DMS153 treated with DMSO at 0.1 percent for 48 hours (cell line): Measurements from ENCODE around the gene DIP2B.
"Not testable (repeated sequence)": the region's sequence is repeated elsewhere in the genome, so short reads cannot be mapped to it uniquely, and the experiment has no call there.

Experiments used
- DNase-seq: peaks from one replicate; lab custom pipeline; 2025; ENCODE audit not compliant: unreplicated experiment; lab: John Stamatoyannopoulos, UW

Gene DIP2B

DNA sequence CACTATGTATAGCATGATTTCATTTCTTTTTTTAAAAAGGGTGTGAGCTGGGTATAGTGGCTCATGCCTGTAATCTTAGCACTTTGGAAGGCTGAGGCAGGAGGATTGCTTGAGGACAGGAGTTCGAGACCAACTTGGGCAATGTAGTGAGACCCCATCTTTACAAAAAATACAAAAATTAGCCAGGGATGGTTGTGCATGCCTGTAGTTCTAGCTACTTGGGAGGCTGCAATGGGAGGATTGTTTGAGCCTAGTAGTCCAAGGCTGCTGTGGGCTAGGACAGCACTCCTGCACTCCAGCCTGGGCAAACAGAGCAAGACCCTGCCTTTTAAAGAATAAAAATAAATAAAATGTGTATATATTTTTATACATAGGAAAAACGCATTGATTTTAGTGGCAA is 43.0 kb downstream of the DIP2B start:
- no peak for DNase-seq

DNA sequence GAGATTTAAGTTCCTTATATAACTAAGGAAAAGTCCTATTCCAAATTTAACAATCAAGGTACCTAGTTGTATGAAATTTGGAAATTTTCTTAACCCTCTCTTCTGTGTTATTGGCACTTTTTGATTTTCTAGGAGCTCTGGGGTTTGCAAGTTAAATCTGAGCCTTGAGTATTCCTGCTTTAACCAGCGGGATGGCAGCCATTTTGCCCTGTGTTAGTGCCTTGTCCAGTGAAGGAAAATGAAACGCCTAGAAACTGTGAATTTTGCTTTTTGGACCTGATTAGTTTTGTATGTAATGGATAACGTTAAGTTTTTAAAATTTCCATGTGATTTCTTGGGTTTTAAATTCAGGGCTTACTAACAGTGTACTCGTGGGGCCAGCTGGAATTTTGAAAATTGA is 45.1 kb downstream of the DIP2B start:
- no peak for DNase-seq

GRCh38 chr12:50550530-50551223 is 45.9 kb downstream of the DIP2B start:
- no peak for DNase-seq

GRCh38 chr12:50551866-50552265 is 47.1 kb downstream of the DIP2B start:
- no peak for DNase-seq

GRCh38 chr12:50554651-50555050 is 49.9 kb downstream of the DIP2B start:
- no peak for DNase-seq

- DNase-seq: no peak
Observed at GRCh38 chr12:50555471-50555885, 50.7 kb downstream of the DIP2B start.

DNA sequence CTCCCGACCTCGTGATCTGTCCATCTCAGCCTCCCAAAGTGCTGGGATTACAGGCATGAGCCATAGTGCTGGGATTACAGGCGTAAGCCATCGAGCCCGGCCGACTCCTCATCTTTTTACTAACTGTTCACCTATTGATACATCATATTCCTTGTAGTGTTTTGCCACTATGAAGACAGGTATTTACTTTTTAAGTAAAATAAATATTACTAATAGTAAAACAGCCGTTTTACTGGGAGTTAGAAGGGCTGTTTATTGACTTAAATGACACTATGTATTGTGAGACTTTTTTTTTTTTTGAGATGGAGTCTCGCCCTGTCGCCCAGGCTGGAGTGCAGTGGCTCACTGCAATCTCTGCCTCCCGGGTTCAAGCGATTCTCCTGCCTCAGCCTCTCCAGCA is 51.5 kb downstream of the DIP2B start:
- no peak for DNase-seq

- DNase-seq: not testable (repeated sequence)
Observed at GRCh38 chr12:50556796-50557195, 52.0 kb downstream of the DIP2B start.

DNA sequence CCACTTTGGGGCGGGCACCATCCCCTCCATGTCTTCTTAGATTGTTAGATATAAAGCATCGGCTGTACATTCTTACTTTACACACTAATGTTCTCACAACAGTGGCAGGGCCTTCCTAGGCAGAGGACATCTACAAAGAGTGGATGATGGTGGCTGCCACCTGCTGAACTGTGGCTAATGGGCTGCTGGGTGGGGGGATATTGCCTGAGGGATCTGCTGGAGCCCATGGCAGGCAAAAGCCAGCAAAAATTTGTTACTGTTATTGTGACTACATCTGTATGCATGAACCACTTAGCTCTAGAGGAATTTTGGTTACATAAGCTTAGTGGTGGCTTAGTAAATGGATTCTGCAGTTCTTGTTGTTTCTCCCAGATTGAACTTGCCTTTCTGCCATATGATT is 52.6 kb downstream of the DIP2B start:
- DNase-seq: no peak

GRCh38 chr12:50558970-50559369 is 54.2 kb downstream of the DIP2B start:
- DNase-seq: no peak

DNA sequence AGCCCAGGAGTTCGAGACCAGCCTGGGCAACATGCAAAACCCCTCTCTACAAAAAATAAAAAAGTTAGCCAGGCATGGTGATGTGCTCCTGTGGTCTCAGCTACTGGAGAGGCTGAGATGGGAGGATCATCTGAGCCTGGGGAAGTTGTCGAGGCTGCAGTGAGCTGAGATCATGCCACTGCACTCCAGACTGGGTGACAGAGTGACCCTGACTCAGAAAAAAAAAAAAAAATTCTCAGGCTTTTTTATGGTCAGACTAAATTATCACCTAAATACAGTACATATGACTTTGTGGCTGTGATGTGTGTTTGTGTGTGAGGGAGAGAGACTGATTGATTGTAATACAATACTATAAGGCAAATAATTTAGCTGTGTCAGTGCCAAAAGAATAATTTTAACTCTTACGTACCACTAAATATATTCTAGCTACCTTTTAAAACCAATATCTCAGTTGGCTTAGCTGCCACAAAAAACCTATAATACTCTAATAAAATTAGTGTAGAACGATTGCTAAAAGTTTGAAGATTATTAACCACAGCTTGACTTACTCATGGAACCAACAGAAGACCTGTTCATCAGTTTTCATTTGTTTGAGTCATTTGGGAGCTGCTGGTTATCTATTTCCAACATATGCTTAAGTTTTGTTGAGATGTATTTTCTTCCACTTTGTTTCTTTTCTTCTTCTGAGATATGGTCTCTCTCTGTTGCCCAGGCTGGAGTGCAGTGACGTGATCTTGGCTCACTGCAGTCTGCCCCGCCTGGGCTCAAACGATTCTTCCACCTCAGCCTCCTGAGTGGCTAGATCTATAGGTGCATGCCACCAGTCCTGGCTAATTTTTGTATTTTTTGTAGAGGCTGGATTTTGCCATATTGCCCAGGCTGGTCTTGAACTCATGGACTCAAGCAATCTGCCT is 58.0 kb downstream of the DIP2B start:
- DNase-seq: no peak

GRCh38 chr12:50563434-50563787 is 58.6 kb downstream of the DIP2B start:
- DNase-seq: no peak

DNA sequence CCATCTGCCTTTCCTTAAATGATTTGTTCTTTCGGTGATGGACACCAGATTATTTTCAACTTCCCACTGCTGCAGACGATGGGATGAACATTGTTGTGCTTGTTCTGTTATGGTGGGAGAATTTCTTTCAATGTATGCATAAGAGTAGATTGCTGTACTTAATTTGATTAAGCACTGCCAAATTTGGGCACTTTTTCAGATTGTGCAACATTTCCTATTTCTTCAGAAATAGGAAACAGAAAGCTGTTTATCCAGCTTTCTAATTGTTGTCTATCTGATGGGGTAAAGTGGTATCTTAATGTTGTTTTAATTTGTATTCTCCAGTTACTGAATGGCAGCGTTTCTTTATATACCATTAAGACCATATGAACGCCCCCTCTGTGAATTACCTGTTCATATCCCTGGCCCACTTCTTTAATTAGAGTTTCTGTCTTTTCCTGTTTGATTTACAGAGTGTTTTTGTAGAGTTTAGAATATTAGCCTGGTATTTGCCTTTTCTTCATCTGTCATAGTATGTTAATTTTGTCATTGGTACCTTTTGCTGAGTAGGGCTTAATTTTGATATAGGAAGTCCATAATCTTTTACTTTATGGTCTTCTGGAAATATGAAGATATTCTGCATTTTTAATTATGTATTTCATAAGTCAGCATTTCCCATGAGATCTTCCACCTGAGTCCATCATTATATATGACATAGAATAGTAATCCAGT is 59.6 kb downstream of the DIP2B start:
- no peak for DNase-seq

GRCh38 chr12:50564948-50565297 is 60.1 kb downstream of the DIP2B start:
- no peak for DNase-seq

DNA sequence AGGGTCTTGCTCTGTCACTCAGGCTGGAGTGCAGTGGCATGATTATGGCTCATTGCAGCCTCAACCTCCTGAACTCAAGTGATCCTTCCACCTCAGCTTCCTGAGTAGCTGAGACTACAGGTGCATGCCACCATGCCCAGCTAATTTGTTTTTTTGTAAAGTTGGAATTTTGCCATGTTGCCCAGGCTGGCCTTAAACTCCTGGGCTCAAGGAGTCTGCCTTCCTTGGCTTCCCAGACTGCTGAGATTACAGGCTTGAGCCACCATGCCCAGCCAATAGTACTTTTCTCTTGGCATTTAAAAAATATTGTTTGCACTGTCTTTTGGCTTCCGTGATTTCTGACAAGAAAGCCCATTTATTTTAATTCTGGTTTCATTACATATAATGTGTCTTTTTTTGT is 61.3 kb downstream of the DIP2B start:
- DNase-seq: no peak

GRCh38 chr12:50567926-50568325 is 63.1 kb downstream of the DIP2B start:
- DNase-seq: no peak

- no peak for DNase-seq
Observed at GRCh38 chr12:50568338-50569091, 63.7 kb downstream of the DIP2B start.

- no peak for DNase-seq
Observed at GRCh38 chr12:50569321-50569720, 64.5 kb downstream of the DIP2B start.

GRCh38 chr12:50569876-50570275 is 65.1 kb downstream of the DIP2B start:
- no peak for DNase-seq

GRCh38 chr12:50571786-50572185 is 67.0 kb downstream of the DIP2B start:
- DNase-seq: no peak

DNA sequence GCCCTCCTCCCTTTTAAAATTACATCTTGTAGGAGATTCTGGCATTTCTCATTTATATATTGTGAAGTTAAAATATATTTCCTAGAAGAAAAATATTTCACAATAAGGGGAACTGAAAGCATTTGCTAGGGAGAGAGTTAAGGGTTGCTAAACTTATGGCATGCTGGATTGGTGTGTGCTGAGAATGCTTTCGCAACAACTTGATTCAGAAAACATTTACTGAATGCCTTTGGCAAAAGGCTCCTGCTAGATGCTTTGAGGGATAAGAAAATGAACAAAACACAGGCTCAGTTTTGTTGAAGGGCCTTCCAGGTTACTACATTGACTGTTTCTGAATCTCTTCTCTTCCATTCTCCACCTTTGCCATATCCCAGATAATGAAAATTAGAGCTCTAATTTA is 67.5 kb downstream of the DIP2B start:
- no peak for DNase-seq
